Spleen (tissue), 11 donors: ENCODE data around the gene WNT9A. TPM values are rescaled to one million over a fixed set of nuclear protein-coding genes. Genes with fewer than 3 reads are reported as not detected.
A peak's percentile ranks its signal among the peaks of the same experiment; 100 is the strongest.

ENCODE experiments used
- DNase-seq: peaks from one replicate; pipeline ENCODE4 v3.0.0-alpha.2; 2020
- H3K27ac ChIP-seq, 8 donors: fragments of 200-600 bp; sonication (generic) in 7 of 8; 1 replicate in 4 of 8; 2 replicates in 4 of 8; pipeline versions ENCODE4 v1.5.0 to v1.8.0; 2016 to 2021; ENCODE audit warnings: inconsistent platforms in 4 of 8, mild to moderate bottlenecking in 4 of 8, moderate library complexity in 1 of 8
- H3K27me3 ChIP-seq, 7 donors: fragments of 200-600 bp; sonication (generic) in 6 of 7; replicated peaks in 1 of 7; 1 replicate in 4 of 7; 2 replicates in 3 of 7; pipeline versions ENCODE4 v1.5.0 to v1.8.0; 2016 to 2021; ENCODE audit warnings: inconsistent platforms in 3 of 7, mild to moderate bottlenecking in 1 of 7
- H3K36me3 ChIP-seq, 6 donors: fragments of 200-600 bp; sonication (generic) in 5 of 6; 1 replicate in 4 of 6; 2 replicates in 2 of 6; pipeline versions ENCODE4 v1.5.0 to v1.8.0; 2016 to 2021; ENCODE audit warnings: inconsistent platforms in 2 of 6
- H3K4me1 ChIP-seq, 6 donors: fragments of 200-600 bp; sonication (generic) in 5 of 6; 1 replicate in 3 of 6; 2 replicates in 3 of 6; pipeline versions ENCODE4 v1.5.0 to v1.8.0; 2016 to 2021; ENCODE audit warnings: inconsistent platforms in 3 of 6
- H3K4me3 ChIP-seq, 8 donors: fragments of 200-600 bp; sonication (generic) in 7 of 8; 1 replicate in 4 of 8; 2 replicates in 4 of 8; pipeline versions ENCODE4 v1.5.0 to v1.8.0; 2016 to 2021; ENCODE audit warnings: inconsistent platforms in 4 of 8, mild to moderate bottlenecking in 4 of 8, moderate library complexity in 2 of 8
- H3K9me3 ChIP-seq, 8 donors: fragments of 200-600 bp; sonication (generic) in 7 of 8; 1 replicate in 4 of 8; 2 replicates in 4 of 8; pipeline versions ENCODE4 v1.5.0 to v1.8.0; 2016 to 2021; ENCODE audit warnings: inconsistent platforms in 4 of 8
- CTCF ChIP-seq, 11 experiments: fragments of 200-600 bp in 7 of 11; fragments of 450-650 bp in 4 of 11; sonication (generic) in 4 of 11; IDR thresholded peaks in 8 of 11; conservative IDR thresholded peaks in 3 of 11; 1 replicate in 7 of 11; 2 replicates in 4 of 11; pipeline versions ENCODE4 v1.4.0 to v1.8.0; 2016 to 2021; ENCODE audit warnings: antibody characterized with exemption in 11 of 11, inconsistent platforms in 4 of 11, mild to moderate bottlenecking in 1 of 11
- POLR2A ChIP-seq, 3 donors: fragments of 450-650 bp; IDR thresholded peaks; one replicate each; pipeline ENCODE4 v1.5.1; 2017; ENCODE audit warnings: antibody characterized with exemption in 3 of 3, mild to moderate bottlenecking in 1 of 3
- POLR2AphosphoS5 ChIP-seq, 3 donors: sonication (generic); formaldehyde crosslinking; IDR thresholded peaks; one replicate each; pipeline ENCODE4 v1.5.1; 2017; ENCODE audit warnings: antibody characterized with exemption in 3 of 3
- WGBS, 5 donors: extraction: QIAGEN DNeasy Blood & Tissue Kit in 3 of 5; methylation state at CpG; one replicate each; pipeline versions ENCODE4 v1.1.5 to v1.1.7; 2013 to 2018; 5-methylcytosine and 5-hydroxymethylcytosine counted together
- intact Hi-C: fragments of 100-400 bp; cut with DNase I; formaldehyde crosslinking; loops from one replicate; pipeline ENCODE4 v1.15.0; 2023; ENCODE audit warnings: low total_unique reads
- polyA plus RNA-seq, 3 donors: library from polyadenylated mRNA; stranded (reverse); fragments of 200-250 nt; gene quantifications; one replicate each; pipeline ENCODE4 v1.2.1, GENCODE V29; 2013
- total RNA-seq, 7 donors: library from RNA; depleted of rRNA in 3 of 7; stranded (reverse); fragments of >200 nt in 3 of 7; fragmentation: NEBNext Ultra II Directional in 4 of 7; extraction: Animal tissue kit (Norgen Biotek cat#: 25700) in 4 of 7; gene quantifications; one replicate each; pipeline versions ENCODE4 v1.1.0 to v1.2.1, GENCODE V29; 2016 to 2021
- donor health status: healthy with polysubstance abuse.
- donor health status: DM: no; HTN: no; CAD: no; lungs with moderate emphysema.
- donor health status: DM: no; HTN: no; CAD: no.
- donor health status: Bipolar disorder and iron deficiency.
- donor health status: healthy.
- donor health status: DM: no; HTN: no; CAD: no.
- donor health status: DM: yes; HTN: yes; CAD: no.

WNT9A gene
- total and polyA plus RNA-seq, 10 donors, result 0.08 to 3.6 (median 0.77) TPM

GRCh38 chr1:227924833-227925574 is 22.7 kb downstream of the WNT9A start:
- Histone ChIP-seq H3K27me3 (no peaks in the 10 kb centered on the region), H3K9me3 (no peaks in the 10 kb centered on the region), H3K4me1 (peaks cover 0 to 9% (median 0%) of the 10 kb centered on the region in 6 donors), H3K27ac (no peak overlapping the region), H3K4me3 (no peak overlapping the region), H3K36me3 (peaks cover 0 to 8% (median 0%) of the 10 kb centered on the region in 6 donors)
- TF ChIP-seq CTCF (IDR thresholded peaks at IDR 0.05 in 8 of 11, conservative IDR thresholded peaks at IDR 0.05 in 3 of 11), result no peak
- no peak for TF ChIP-seq POLR2A (IDR thresholded peaks at IDR 0.05)
- TF ChIP-seq POLR2AphosphoS5 (IDR thresholded peaks at IDR 0.05), result peak in 2 of 3 donors; percentile 26 to 49
- 77 to 91% (median 83%) methylated on average over 23 to 38 of the region's 38 CpGs for WGBS, 5 donors
- intact Hi-C loops, result no loop called here
- no peak for DNase-seq

- no peak for DNase-seq
- TF ChIP-seq POLR2A (IDR thresholded peaks at IDR 0.05) (no peak), POLR2AphosphoS5 (IDR thresholded peaks at IDR 0.05) (no peak), CTCF (IDR thresholded peaks at IDR 0.05 in 8 of 11, conservative IDR thresholded peaks at IDR 0.05 in 3 of 11) (no peak)
- no peak overlapping the region for H3K4me3 ChIP-seq
- H3K27ac ChIP-seq, result no peak overlapping the region
- no peaks in the 10 kb centered on the region for H3K9me3 ChIP-seq
- H3K27me3 ChIP-seq, result no peaks in the 10 kb centered on the region
- WGBS, 5 donors, result 91 to 96% (median 94%) methylated on average over 19 to 24 of the region's 24 CpGs
- intact Hi-C loops, result no loop called here
- H3K36me3 ChIP-seq, result peaks cover 0 to 8% (median 0%) of the 10 kb centered on the region in 6 donors
- peaks cover 0 to 9% (median 0%) of the 10 kb centered on the region in 6 donors for H3K4me1 ChIP-seq
Measured at GRCh38 chr1:227924168-227924832, 23.4 kb downstream of the WNT9A start.

- intact Hi-C loops, result no loop called here
- no peak for DNase-seq
- Histone ChIP-seq H3K36me3 (peaks cover 0 to 8% (median 0%) of the 10 kb centered on the region in 6 donors), H3K4me3 (no peak overlapping the region), H3K27ac (no peak overlapping the region), H3K27me3 (no peaks in the 10 kb centered on the region), H3K4me1 (peaks cover 0 to 9% (median 0%) of the 10 kb centered on the region in 6 donors), H3K9me3 (no peaks in the 10 kb centered on the region)
- 84 to 91% (median 87%) methylated on average over 11 to 18 of the region's 18 CpGs for WGBS, 5 donors
- TF ChIP-seq POLR2AphosphoS5 (IDR thresholded peaks at IDR 0.05) (no peak), POLR2A (IDR thresholded peaks at IDR 0.05) (no peak), CTCF (IDR thresholded peaks at IDR 0.05 in 8 of 11, conservative IDR thresholded peaks at IDR 0.05 in 3 of 11) (no peak)
Measured at GRCh38 chr1:227923353-227924167, 24.2 kb downstream of the WNT9A start.
